ENCODE measurements around the gene TRAK1. TPM values are rescaled to one million over a fixed set of nuclear protein-coding genes. Genes with fewer than 3 reads are reported as not detected.

The TRAK1 gene
- total and polyA plus RNA-seq, 10 of the 15 experiments (the other 5 are each of a cell fraction or from before 2014, with no cell fraction given), result 6.6 to 46.2 (median 23.7) TPM

- ChIA-PET CTCF (interaction anchor here (1.0 to 6.2 kb wide), 6 partner anchors 15 to 223 kb away, joined by 3 to 87 read pairs (median 5); no protein-coding TSS in a partner anchor), SMC1A (ENCODE audit: uncharacterized antibody, unreplicated experiment) (interaction anchor here (1.4 kb wide), 1 partner anchor 112 kb away, joined by 4 read pairs; no protein-coding TSS in a partner anchor), POLR2A (no interaction called here), RAD21 (ENCODE audit: unreplicated experiment) (interaction anchor here (1.3 to 2.0 kb wide), 2 partner anchors 89 to 141 kb away, joined by 3 to 6 read pairs; partner anchors contain the start of gene ULK4)
- FAIRE-seq, result no peak
- Histone ChIP-seq H4K20me1 (ENCODE audit: control insufficient read depth, insufficient read depth) (no peaks in the 10 kb centered on the region), H3K4me1 (ENCODE audit: control insufficient read depth, insufficient read depth, low read length) (peaks cover 8% of the 10 kb centered on the region; the same call in 1 of the 2 replicates), H3K9me3 (replicated peaks; ENCODE audit: control insufficient read depth, insufficient read depth, low read length) (no peaks in the 10 kb centered on the region), H3K9ac (ENCODE audit: control insufficient read depth, insufficient read depth, low read length) (no peak overlapping the region), H3K4me2 (ENCODE audit: control insufficient read depth, insufficient read depth) (no peak overlapping the region), H3K79me2 (ENCODE audit: control insufficient read depth, insufficient read depth, low read length) (peaks cover 9% of the 10 kb centered on the region), H3K36me3 (ENCODE audit: control insufficient read depth in 2 of 2, insufficient read depth in 2 of 2, low read length in 1 of 2) (peaks cover 6 to 11% of the 10 kb centered on the region in 2 experiments), H3K27me3 (replicated peaks in 1 of 2; ENCODE audit: control insufficient read depth in 2 of 2, insufficient read depth in 2 of 2, low read length in 1 of 2) (no peaks in the 10 kb centered on the region), H2AFZ (ENCODE audit: control insufficient read depth, low read depth, low read length) (no peak overlapping the region), H3K4me3 (no peak overlapping the region), H3K27ac (ENCODE audit: control insufficient read depth, insufficient read depth) (no peak overlapping the region)
- DNase-seq (ENCODE audit: low read depth, low spot score), result no peak
- in situ Hi-C loops (cut with MboI), result loop anchor here (5.0 to 25.0 kb wide), 3 partner anchors 210 to 1765 kb away; no protein-coding TSS in a partner anchor
- WGBS (ENCODE audit: insufficient coverage, insufficient replicate concordance, low lambda C conversion rate, missing lambda C conversion rate), result 83% methylated on average over 6 of the region's 6 CpGs
- intact Hi-C loops (cut with micrococcal nuclease; ENCODE audit: unreplicated experiment), result no loop called here
- no TSS peak for BruUV-seq (replicated peaks)
- ATAC-seq, result no peak
- no peak for TF ChIP-seq SUPT20H (IDR thresholded peaks at IDR 0.05; ENCODE audit: borderline replicate concordance, control insufficient read depth, low read depth, low read length)
- no peak for TF ChIP-seq GATAD2B (conservative IDR thresholded peaks at IDR 0.05; ENCODE audit: low read depth)
- no peak for TF ChIP-seq MEF2A (IDR thresholded peaks at IDR 0.05; ENCODE audit: insufficient read depth, low read depth, low read length)
- TF ChIP-seq RELA (IDR thresholded peaks at IDR 0.05; ENCODE audit: borderline replicate concordance, partially characterized antibody), result no peak
- TF ChIP-seq MYB (IDR thresholded peaks at IDR 0.05; ENCODE audit: borderline replicate concordance, low read depth, low read length), result no peak
- TF ChIP-seq, protein P1, sequence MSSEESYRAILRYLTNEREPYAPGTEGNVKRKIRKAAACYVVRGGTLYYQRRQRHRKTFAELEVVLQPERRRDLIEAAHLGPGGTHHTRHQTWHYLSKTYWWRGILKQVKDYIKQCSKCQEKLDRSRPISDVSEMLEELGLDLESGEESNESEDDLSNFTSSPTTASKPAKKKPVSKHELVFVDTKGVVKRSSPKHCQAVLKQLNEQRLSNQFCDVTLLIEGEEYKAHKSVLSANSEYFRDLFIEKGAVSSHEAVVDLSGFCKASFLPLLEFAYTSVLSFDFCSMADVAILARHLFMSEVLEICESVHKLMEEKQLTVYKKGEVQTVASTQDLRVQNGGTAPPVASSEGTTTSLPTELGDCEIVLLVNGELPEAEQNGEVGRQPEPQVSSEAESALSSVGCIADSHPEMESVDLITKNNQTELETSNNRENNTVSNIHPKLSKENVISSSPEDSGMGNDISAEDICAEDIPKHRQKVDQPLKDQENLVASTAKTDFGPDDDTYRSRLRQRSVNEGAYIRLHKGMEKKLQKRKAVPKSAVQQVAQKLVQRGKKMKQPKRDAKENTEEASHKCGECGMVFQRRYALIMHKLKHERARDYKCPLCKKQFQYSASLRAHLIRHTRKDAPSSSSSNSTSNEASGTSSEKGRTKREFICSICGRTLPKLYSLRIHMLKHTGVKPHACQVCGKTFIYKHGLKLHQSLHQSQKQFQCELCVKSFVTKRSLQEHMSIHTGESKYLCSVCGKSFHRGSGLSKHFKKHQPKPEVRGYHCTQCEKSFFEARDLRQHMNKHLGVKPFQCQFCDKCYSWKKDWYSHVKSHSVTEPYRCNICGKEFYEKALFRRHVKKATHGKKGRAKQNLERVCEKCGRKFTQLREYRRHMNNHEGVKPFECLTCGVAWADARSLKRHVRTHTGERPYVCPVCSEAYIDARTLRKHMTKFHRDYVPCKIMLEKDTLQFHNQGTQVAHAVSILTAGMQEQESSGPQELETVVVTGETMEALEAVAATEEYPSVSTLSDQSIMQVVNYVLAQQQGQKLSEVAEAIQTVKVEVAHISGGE (CRISPR knock-in tag; IDR thresholded peaks at IDR 0.05), result no peak
- no peak for TF ChIP-seq SIN3A (IDR thresholded peaks at IDR 0.05; ENCODE audit: low read depth, low read length)
- no peak for TF ChIP-seq MEF2B (IDR thresholded peaks at IDR 0.05; ENCODE audit: partially characterized antibody, poor library complexity, severe bottlenecking)
- no peak for TF ChIP-seq SUZ12 (IDR thresholded peaks at IDR 0.05; ENCODE audit: unreplicated experiment)
- TF ChIP-seq, protein P2, sequence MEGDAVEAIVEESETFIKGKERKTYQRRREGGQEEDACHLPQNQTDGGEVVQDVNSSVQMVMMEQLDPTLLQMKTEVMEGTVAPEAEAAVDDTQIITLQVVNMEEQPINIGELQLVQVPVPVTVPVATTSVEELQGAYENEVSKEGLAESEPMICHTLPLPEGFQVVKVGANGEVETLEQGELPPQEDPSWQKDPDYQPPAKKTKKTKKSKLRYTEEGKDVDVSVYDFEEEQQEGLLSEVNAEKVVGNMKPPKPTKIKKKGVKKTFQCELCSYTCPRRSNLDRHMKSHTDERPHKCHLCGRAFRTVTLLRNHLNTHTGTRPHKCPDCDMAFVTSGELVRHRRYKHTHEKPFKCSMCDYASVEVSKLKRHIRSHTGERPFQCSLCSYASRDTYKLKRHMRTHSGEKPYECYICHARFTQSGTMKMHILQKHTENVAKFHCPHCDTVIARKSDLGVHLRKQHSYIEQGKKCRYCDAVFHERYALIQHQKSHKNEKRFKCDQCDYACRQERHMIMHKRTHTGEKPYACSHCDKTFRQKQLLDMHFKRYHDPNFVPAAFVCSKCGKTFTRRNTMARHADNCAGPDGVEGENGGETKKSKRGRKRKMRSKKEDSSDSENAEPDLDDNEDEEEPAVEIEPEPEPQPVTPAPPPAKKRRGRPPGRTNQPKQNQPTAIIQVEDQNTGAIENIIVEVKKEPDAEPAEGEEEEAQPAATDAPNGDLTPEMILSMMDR (IDR thresholded peaks at IDR 0.05 in 2 of 3, conservative IDR thresholded peaks at IDR 0.05 in 1 of 3; ENCODE audit: control insufficient read depth in 2 of 3, extremely low read depth in 1 of 3, insufficient read depth in 1 of 3, low read depth in 3 of 3, low read length in 3 of 3), result no peak
- no peak for TF ChIP-seq KLF5 (IDR thresholded peaks at IDR 0.05; ENCODE audit: partially characterized antibody)
- TF ChIP-seq, protein P3, sequence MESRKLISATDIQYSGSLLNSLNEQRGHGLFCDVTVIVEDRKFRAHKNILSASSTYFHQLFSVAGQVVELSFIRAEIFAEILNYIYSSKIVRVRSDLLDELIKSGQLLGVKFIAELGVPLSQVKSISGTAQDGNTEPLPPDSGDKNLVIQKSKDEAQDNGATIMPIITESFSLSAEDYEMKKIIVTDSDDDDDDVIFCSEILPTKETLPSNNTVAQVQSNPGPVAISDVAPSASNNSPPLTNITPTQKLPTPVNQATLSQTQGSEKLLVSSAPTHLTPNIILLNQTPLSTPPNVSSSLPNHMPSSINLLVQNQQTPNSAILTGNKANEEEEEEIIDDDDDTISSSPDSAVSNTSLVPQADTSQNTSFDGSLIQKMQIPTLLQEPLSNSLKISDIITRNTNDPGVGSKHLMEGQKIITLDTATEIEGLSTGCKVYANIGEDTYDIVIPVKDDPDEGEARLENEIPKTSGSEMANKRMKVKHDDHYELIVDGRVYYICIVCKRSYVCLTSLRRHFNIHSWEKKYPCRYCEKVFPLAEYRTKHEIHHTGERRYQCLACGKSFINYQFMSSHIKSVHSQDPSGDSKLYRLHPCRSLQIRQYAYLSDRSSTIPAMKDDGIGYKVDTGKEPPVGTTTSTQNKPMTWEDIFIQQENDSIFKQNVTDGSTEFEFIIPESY (IDR thresholded peaks at IDR 0.05), result no peak
- TF ChIP-seq YY1 (IDR thresholded peaks at IDR 0.05; ENCODE audit: low read depth, low read length), result no peak
- no peak for TF ChIP-seq WRNIP1 (IDR thresholded peaks at IDR 0.05; ENCODE audit: borderline replicate concordance, low read depth, low read length)
- TF ChIP-seq STAT1 (conservative IDR thresholded peaks at IDR 0.05), result no peak
- TF ChIP-seq EED (IDR thresholded peaks at IDR 0.05; ENCODE audit: low read depth), result no peak
- no peak for TF ChIP-seq CBFB (IDR thresholded peaks at IDR 0.05; ENCODE audit: low read depth)
Observed at GRCh38 chr3:42102571-42102970, 11.4 kb downstream of the TRAK1 start.

All from GM12878 (cell line).